Measurements from ENCODE around the gene RNU7-1.

GRCh38 chr12:6952863-6953441 is 9.3 kb downstream of the RNU7-1 start:
- TF ChIP-seq EZH2 (IDR thresholded peaks at IDR 0.05; ENCODE audit: borderline replicate concordance) (no peak), EZH2phosphoT487 (IDR thresholded peaks at IDR 0.05; ENCODE audit: low read depth, severe bottlenecking, unreplicated experiment) (no peak)

Measured in hepatocyte (in vitro differentiated cells).